Breast epithelium (tissue), 3 donors: ENCODE data around the gene PCDH9.

ENCODE experiments used
- CTCF ChIP-seq, 3 donors: fragments of 450-650 bp; IDR thresholded peaks; one replicate each; pipeline ENCODE4 v1.5.1; 2016 to 2017; ENCODE audit warnings: antibody characterized with exemption in 3 of 3, mild to moderate bottlenecking in 3 of 3, moderate library complexity in 3 of 3
- POLR2A ChIP-seq: fragments of 450-650 bp; IDR thresholded peaks from one replicate; pipeline ENCODE4 v1.6.1; 2016; ENCODE audit warnings: antibody characterized with exemption, mild to moderate bottlenecking, moderate library complexity

GRCh38 chr13:67224148-67224846 lies 5.8 kb downstream of the PCDH9 start:
- peak; percentile 46 to 74 (median 69) for TF ChIP-seq CTCF (IDR thresholded peaks at IDR 0.05)
- no peak for TF ChIP-seq POLR2A
